H9 (cell line): ENCODE data around the gene TRAF7. TPM values are rescaled to one million over a fixed set of nuclear protein-coding genes. Genes with fewer than 3 reads are reported as not detected.

Experiments used
- DNase-seq: peaks from one replicate; pipeline ENCODE4 v3.0.0-alpha.2; 2017
- H2AFZ ChIP-seq: one replicate; pipeline ENCODE4 v1.6.1; 2013; ENCODE audit warnings: mild to moderate bottlenecking, low read length, control low read depth, moderate library complexity
- H2AK5ac ChIP-seq: 2 replicates; pipeline ENCODE4 v1.6.1; 2013; ENCODE audit warnings: low read length, control low read depth, mixed read lengths; ENCODE audit not compliant: insufficient read length
- H2BK120ac ChIP-seq: one replicate; pipeline ENCODE4 v1.6.1; 2013; ENCODE audit warnings: low read depth, mild to moderate bottlenecking, low read length, control low read depth, inconsistent platforms; ENCODE audit not compliant: poor library complexity, severe bottlenecking
- H2BK12ac ChIP-seq: 2 replicates; pipeline ENCODE4 v1.6.1; 2013; ENCODE audit warnings: low read length, control low read depth, mixed read lengths, low read depth; ENCODE audit not compliant: insufficient read length
- H2BK15ac ChIP-seq: 2 replicates; pipeline ENCODE4 v1.6.1; 2013; ENCODE audit warnings: low read depth, low read length, control low read depth
- H2BK20ac ChIP-seq: one replicate; pipeline ENCODE4 v1.6.1; 2013; ENCODE audit warnings: low read depth, mild to moderate bottlenecking, low read length, control low read depth, inconsistent platforms; ENCODE audit not compliant: poor library complexity, severe bottlenecking
- H2BK5ac ChIP-seq: 2 replicates; pipeline ENCODE4 v1.6.1; 2013; ENCODE audit warnings: low read length, control low read depth, mixed read lengths; ENCODE audit not compliant: insufficient read length
- H3K14ac ChIP-seq: 2 replicates; pipeline ENCODE4 v1.6.1; 2013; ENCODE audit warnings: low read length, control low read depth; ENCODE audit not compliant: insufficient read depth
- H3K18ac ChIP-seq: 2 replicates; pipeline ENCODE4 v1.6.1; 2013; ENCODE audit warnings: low read depth, mild to moderate bottlenecking, mixed read lengths, low read length, control low read depth; ENCODE audit not compliant: insufficient read length
- H3K23ac ChIP-seq: 2 replicates; pipeline ENCODE4 v1.6.1; 2013; ENCODE audit warnings: low read length, control low read depth, mixed read lengths, low read depth; ENCODE audit not compliant: insufficient read length
- H3K23me2 ChIP-seq: 2 replicates; pipeline ENCODE4 v1.6.1; 2013; ENCODE audit warnings: low read depth, mild to moderate bottlenecking, mixed read lengths, low read length, control low read depth; ENCODE audit not compliant: insufficient read length, poor library complexity, severe bottlenecking
- H3K27ac ChIP-seq: 2 replicates; pipeline ENCODE4 v1.5.1; 2013; ENCODE audit warnings: low read length, control low read depth, mixed read lengths, low read depth; ENCODE audit not compliant: insufficient read length
- H3K27me3 ChIP-seq: 2 replicates; pipeline ENCODE4 v1.6.1; 2013; ENCODE audit warnings: low read length, control low read depth, inconsistent platforms; ENCODE audit not compliant: insufficient read depth
- H3K4ac ChIP-seq: 2 replicates; pipeline ENCODE4 v1.6.1; 2013; ENCODE audit warnings: low read depth, mild to moderate bottlenecking, control low read depth, inconsistent platforms, low read length, moderate library complexity
- H3K4me1 ChIP-seq: 2 replicates; pipeline ENCODE4 v1.6.1; 2013; ENCODE audit warnings: low read length, control low read depth, inconsistent platforms; ENCODE audit not compliant: insufficient read depth
- H3K4me2 ChIP-seq: 2 replicates; pipeline ENCODE4 v1.6.1; 2013; ENCODE audit warnings: low read length, control low read depth, mixed read lengths; ENCODE audit not compliant: insufficient read length, insufficient read depth
- H3K56ac ChIP-seq: 2 replicates; pipeline ENCODE4 v1.6.1; 2013; ENCODE audit warnings: low read depth, mild to moderate bottlenecking, mixed read lengths, low read length, control low read depth; ENCODE audit not compliant: insufficient read length
- H3K79me1 ChIP-seq: 2 replicates; pipeline ENCODE4 v1.6.1; 2013; ENCODE audit warnings: low read depth, mild to moderate bottlenecking, moderate library complexity, low read length, control low read depth, inconsistent platforms; ENCODE audit not compliant: insufficient read depth, poor library complexity, severe bottlenecking
- H3K79me2 ChIP-seq: 2 replicates; pipeline ENCODE4 v1.6.1; 2013; ENCODE audit warnings: low read length, control low read depth, inconsistent platforms; ENCODE audit not compliant: insufficient read depth
- H3K9ac ChIP-seq: 2 replicates; pipeline ENCODE4 v1.6.1; 2013; ENCODE audit warnings: low read length, control low read depth, mixed read lengths; ENCODE audit not compliant: insufficient read length; ENCODE audit errors: extremely low read depth
- H3K9me3 ChIP-seq: one replicate; pipeline ENCODE4 v1.6.1; 2013; ENCODE audit warnings: low read depth, low read length, inconsistent platforms; ENCODE audit not compliant: control insufficient read depth
- H3T11ph ChIP-seq: one replicate; pipeline ENCODE4 v1.6.1; 2013; ENCODE audit warnings: mild to moderate bottlenecking, low read length, control low read depth, inconsistent platforms
- H4K20me1 ChIP-seq: one replicate; pipeline ENCODE4 v1.6.1; 2013; ENCODE audit not compliant: control insufficient read depth, insufficient read length, insufficient read depth
- H4K5ac ChIP-seq: 2 replicates; pipeline ENCODE4 v1.6.1; 2013; ENCODE audit warnings: low read depth, mild to moderate bottlenecking, mixed read lengths, low read length, control low read depth; ENCODE audit not compliant: insufficient read length
- H4K8ac ChIP-seq: replicated peaks from 2 replicates; pipeline ENCODE4 v1.6.1; 2013; ENCODE audit warnings: low read length, control low read depth, mixed read lengths, low read depth; ENCODE audit not compliant: insufficient read length
- H4K91ac ChIP-seq: 2 replicates; pipeline ENCODE4 v1.6.1; 2013; ENCODE audit warnings: low read depth, mild to moderate bottlenecking, moderate library complexity, mixed read lengths, low read length, control low read depth; ENCODE audit not compliant: insufficient read length
- H3K27ac Mint-ChIP-seq, 3 experiments: 2 replicates in 2 of 3; 3 replicates in 1 of 3; pipeline ENCODE4 v1.8.0; 2020 to 2021; ENCODE audit warnings: mixed read lengths in 3 of 3, mild to moderate bottlenecking in 1 of 3, moderate library complexity in 1 of 3
- H3K27me3 Mint-ChIP-seq: 2 replicates; pipeline ENCODE4 v1.8.0; 2021; ENCODE audit warnings: low read depth, mild to moderate bottlenecking, moderate library complexity, mixed read lengths
- H3K36me3 Mint-ChIP-seq, 3 experiments: 2 replicates in 2 of 3; 3 replicates in 1 of 3; pipeline ENCODE4 v1.8.0; 2020 to 2021; ENCODE audit warnings: low read depth in 3 of 3, mixed read lengths in 3 of 3; ENCODE audit not compliant: insufficient read depth in 1 of 3
- H3K4me1 Mint-ChIP-seq, 2 experiments: 2 replicates each; pipeline ENCODE4 v1.8.0; 2020; ENCODE audit warnings: mixed read lengths in 2 of 2
- H3K4me3 Mint-ChIP-seq, 2 experiments: 2 replicates in 1 of 2; 3 replicates in 1 of 2; pipeline ENCODE4 v1.8.0; 2020 to 2021; ENCODE audit warnings: mild to moderate bottlenecking in 2 of 2, mixed read lengths in 2 of 2, moderate library complexity in 1 of 2
- H3K9me3 Mint-ChIP-seq, 2 experiments: 2 replicates in 1 of 2; 3 replicates in 1 of 2; pipeline ENCODE4 v1.8.0; 2020; ENCODE audit warnings: mild to moderate bottlenecking in 2 of 2, mixed read lengths in 2 of 2, moderate library complexity in 1 of 2
- WGBS: extraction: QIAGEN DNeasy Blood & Tissue Kit; methylation state at CpG from one replicate; pipeline ENCODE4 v1.1.7; 2013; ENCODE audit warnings: missing lambda C conversion rate, low lambda C conversion rate, mixed read lengths; ENCODE audit not compliant: insufficient read length; ENCODE audit errors: extremely low coverage; 5-methylcytosine and 5-hydroxymethylcytosine counted together
- total RNA-seq: library from RNA; stranded (reverse); gene quantifications from 2 replicates; pipeline ENCODE4 v1.2.1, GENCODE V29; 2021
- TF ChIP-seq, protein P1 (sequence below): fragments of 200-600 bp; sonication (generic); conservative IDR thresholded peaks from 3 replicates; pipeline ENCODE4 v1.8.0; 2021; ENCODE audit warnings: antibody characterized with exemption, mild to moderate bottlenecking

Gene TRAF7
- total RNA-seq, 1 experiment from 2014 or later, result 108 TPM

DNA sequence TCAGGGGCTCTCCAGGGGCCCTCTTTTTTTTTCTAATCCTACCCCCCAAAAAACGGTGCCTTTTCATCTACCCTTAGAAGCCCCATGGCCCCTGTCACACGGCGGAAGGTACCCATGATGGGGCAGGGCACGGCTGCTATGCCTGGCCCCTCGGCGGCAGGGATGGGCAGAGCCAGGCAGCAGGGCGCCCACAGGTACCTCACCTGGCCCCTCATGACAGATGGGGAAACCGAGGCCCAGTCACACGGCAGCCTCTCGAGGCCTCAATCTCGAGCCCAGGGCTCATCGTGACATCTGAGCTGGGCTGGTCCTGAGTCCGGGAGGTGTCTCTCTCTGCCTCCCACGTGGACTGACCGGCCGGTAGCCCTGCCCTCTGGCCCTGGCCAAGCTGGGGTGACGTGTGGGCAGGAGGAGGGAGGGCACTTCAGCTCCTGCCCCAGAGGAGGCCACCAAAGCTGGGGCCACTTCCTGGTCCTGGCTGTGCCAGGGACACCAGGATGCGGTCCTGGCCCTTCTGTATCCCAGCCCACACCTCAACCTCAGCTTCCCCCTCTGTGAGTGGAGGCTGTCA lies 11.6 kb downstream of the TRAF7 start:
- Histone ChIP-seq H3K9ac (no peak overlapping the region), H2BK15ac (no peak overlapping the region), H3K4me1 (no peaks in the 10 kb centered on the region), H3K56ac (no peak overlapping the region), H3K18ac (no peak overlapping the region), H4K8ac (no peak overlapping the region), H2AK5ac (no peak overlapping the region), H2BK12ac (no peak overlapping the region), H3K27ac (no peak overlapping the region), H4K20me1 (peaks cover 2% of the 10 kb centered on the region), H2AFZ (no peak overlapping the region), H3K9me3 (no peaks in the 10 kb centered on the region), H3K27me3 (no peaks in the 10 kb centered on the region), H3K14ac (no peak overlapping the region), H2BK120ac (no peak overlapping the region), H4K5ac (no peak overlapping the region), H4K91ac (no peak overlapping the region), H3K4ac (no peak overlapping the region), H3K23me2 (no peaks in the 10 kb centered on the region), H3K79me2 (peaks cover 5% of the 10 kb centered on the region; the same call in 1 of the 2 replicates), H3K23ac (no peak overlapping the region), H3T11ph (no peak overlapping the region), H3K79me1 (no peaks in the 10 kb centered on the region), H2BK20ac (no peak overlapping the region), H3K4me2 (no peak overlapping the region), H2BK5ac (no peak overlapping the region)
- Mint-ChIP-seq H3K9me3 (no peaks in the 10 kb centered on the region), H3K36me3 (peaks cover 6 to 36% (median 36%) of the 10 kb centered on the region in 3 experiments), H3K4me1 (no peaks in the 10 kb centered on the region), H3K27me3 (no peaks in the 10 kb centered on the region), H3K4me3 (no peak overlapping the region), H3K27ac (no peak overlapping the region)
- DNase-seq, result no peak
- WGBS, result no CpG with 5 or more reads among the region's 18 CpGs
- TF ChIP-seq, protein P1, sequence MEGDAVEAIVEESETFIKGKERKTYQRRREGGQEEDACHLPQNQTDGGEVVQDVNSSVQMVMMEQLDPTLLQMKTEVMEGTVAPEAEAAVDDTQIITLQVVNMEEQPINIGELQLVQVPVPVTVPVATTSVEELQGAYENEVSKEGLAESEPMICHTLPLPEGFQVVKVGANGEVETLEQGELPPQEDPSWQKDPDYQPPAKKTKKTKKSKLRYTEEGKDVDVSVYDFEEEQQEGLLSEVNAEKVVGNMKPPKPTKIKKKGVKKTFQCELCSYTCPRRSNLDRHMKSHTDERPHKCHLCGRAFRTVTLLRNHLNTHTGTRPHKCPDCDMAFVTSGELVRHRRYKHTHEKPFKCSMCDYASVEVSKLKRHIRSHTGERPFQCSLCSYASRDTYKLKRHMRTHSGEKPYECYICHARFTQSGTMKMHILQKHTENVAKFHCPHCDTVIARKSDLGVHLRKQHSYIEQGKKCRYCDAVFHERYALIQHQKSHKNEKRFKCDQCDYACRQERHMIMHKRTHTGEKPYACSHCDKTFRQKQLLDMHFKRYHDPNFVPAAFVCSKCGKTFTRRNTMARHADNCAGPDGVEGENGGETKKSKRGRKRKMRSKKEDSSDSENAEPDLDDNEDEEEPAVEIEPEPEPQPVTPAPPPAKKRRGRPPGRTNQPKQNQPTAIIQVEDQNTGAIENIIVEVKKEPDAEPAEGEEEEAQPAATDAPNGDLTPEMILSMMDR, result no peak
